Heart left ventricle (tissue), 13 donors: ENCODE measurements around the gene SGK2.

Source experiments
- CTCF ChIP-seq, 12 donors: fragments of 200-600 bp; sonication (generic) in 4 of 12; IDR thresholded peaks; one replicate each; pipeline versions ENCODE4 v1.5.0 to v1.8.0; 2018 to 2022; ENCODE audit warnings: antibody characterized with exemption in 12 of 12, mild to moderate bottlenecking in 5 of 12
- POLR2A ChIP-seq, 2 donors: fragments of 450-650 bp; IDR thresholded peaks; one replicate each; pipeline ENCODE4 v1.6.1; 2017; ENCODE audit warnings: antibody characterized with exemption in 2 of 2, mild to moderate bottlenecking in 2 of 2, moderate library complexity in 2 of 2
- donor health status: ischemic (EF 13 %, LVEDD 7.1; RV severe dilation, severe dysfunction).
- donor health status: DM: no; HTN: yes; CAD: no.
- donor health status: DM: no; HTN: no; CAD: no.
- donor health status: ischemic (EF 25% LVEDD 6.9; RV normal size, moderate dysfunction).
- donor health status: ischemic (EF 25% LVEDD 5.7; RV mildly dilated, moderate dysfunction).
- donor health status: ischemic (EF 35%, LVEDD 5.7; RV mildly dilated, moderate dysfunction).
- donor health status: nonischemic (EF 11% LVEDD 7.7; RV severe dilation, severe dysfunction).
- donor health status: DM: yes; HTN: yes; CAD: no.
- donor health status: PGD.
- donor health status: ischemic (EF 29% LVEDD 5.4; RV normal size, mild dysfunction).
- donor health status: nonischemic (EF 23%, LVEDD 6.1; RV moderate dilation, normal function).

GRCh38 chr20:43520074-43520630 is 38.7 kb upstream of the SGK2 start:
- no peak for TF ChIP-seq POLR2A (IDR thresholded peaks at IDR 0.05)
- TF ChIP-seq CTCF (IDR thresholded peaks at IDR 0.05) = no peak
